MCF 10A (cell line): ENCODE results near the gene DEPDC7. TPM values are rescaled to one million over a fixed set of nuclear protein-coding genes. Genes with fewer than 3 reads are reported as not detected.

ENCODE experiments used
- BruUV-seq: library from RNA; stranded (reverse); fragments of 400-500 nt; replicated peaks from 2 replicates; lab custom pipeline; 2021; lab: Mats Ljungman, UMichigan
- CTCF ChIA-PET: fragments of 300-600 bp; sonication (Branson Sonifier 250); formaldehyde crosslinking; extraction: SDS; loops from one replicate; lab custom pipeline; 2021; ENCODE audit warnings: antibody characterized with exemption, inconsistent platforms; lab: Yijun Ruan, JAX
- POLR2A ChIA-PET: fragments of 300-600, 350-650 bp; sonication (Branson Sonifier 250); formaldehyde crosslinking; extraction: SDS; loops from one replicate; lab custom pipeline; 2020; ENCODE audit warnings: antibody characterized with exemption, inconsistent platforms; lab: Yijun Ruan, JAX
- DNase-seq: peaks from one replicate; pipeline ENCODE4 v3.0.0-alpha.2; 2018; ENCODE audit not compliant: unreplicated experiment
- H3K27ac Mint-ChIP-seq: one replicate; pipeline ENCODE4 v1.8.0; 2022; ENCODE audit warnings: mild to moderate bottlenecking, low read depth, mixed read lengths; ENCODE audit not compliant: unreplicated experiment
- H3K27me3 Mint-ChIP-seq: one replicate; pipeline ENCODE4 v1.8.0; 2022; ENCODE audit warnings: mixed read lengths; ENCODE audit not compliant: insufficient read depth, unreplicated experiment
- H3K36me3 Mint-ChIP-seq: one replicate; pipeline ENCODE4 v1.8.0; 2022; ENCODE audit warnings: mild to moderate bottlenecking, moderate library complexity, mixed read lengths; ENCODE audit not compliant: insufficient read depth, unreplicated experiment
- H3K4me1 Mint-ChIP-seq: one replicate; pipeline ENCODE4 v1.8.0; 2022; ENCODE audit warnings: mixed read lengths; ENCODE audit not compliant: insufficient read depth, unreplicated experiment
- H3K4me3 Mint-ChIP-seq: one replicate; pipeline ENCODE4 v1.8.0; 2022; ENCODE audit warnings: mild to moderate bottlenecking, moderate library complexity, mixed read lengths; ENCODE audit not compliant: unreplicated experiment
- H3K9me3 Mint-ChIP-seq: one replicate; pipeline ENCODE4 v1.8.0; 2022; ENCODE audit warnings: mixed read lengths; ENCODE audit not compliant: unreplicated experiment
- intact Hi-C: fragments of 100-400 bp; cut with micrococcal nuclease; formaldehyde crosslinking; loops from 2 replicates; pipeline ENCODE4 v1.14.1; 2022
- total RNA-seq: library from RNA; stranded (reverse); gene quantifications from 2 replicates; pipeline ENCODE4 v1.2.3, GENCODE V29; 2022
- TF ChIP-seq, protein P1 (sequence below): fragments of 200-600 bp; IDR thresholded peaks from one replicate; pipeline ENCODE4 v1.8.0; 2022; ENCODE audit warnings: antibody characterized with exemption, mild to moderate bottlenecking; ENCODE audit not compliant: unreplicated experiment

DEPDC7 gene
- total RNA-seq, 1 experiment from 2014 or later: 3.6 TPM

DNA sequence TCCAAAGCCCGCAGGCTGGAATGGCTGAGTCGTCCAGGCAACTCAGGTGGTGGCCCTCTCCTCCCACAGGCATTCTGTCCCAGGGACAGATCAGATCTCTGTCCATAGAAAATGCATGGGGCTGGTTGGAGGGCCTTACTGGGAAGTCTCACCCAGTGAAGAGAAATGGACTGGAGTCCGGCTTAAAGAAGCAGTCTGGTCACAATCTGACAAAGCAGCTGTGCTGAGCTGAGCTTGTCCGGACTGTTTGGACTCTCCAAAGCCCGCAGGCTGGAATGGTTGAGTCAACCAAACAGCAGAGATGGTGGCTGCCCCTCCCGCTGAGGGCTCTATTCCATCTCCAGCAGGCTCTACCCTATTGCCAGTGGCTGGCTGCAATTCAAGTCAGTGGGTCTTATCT lies 14.4 kb upstream of the DEPDC7 start:
- BruUV-seq: no TSS peak
- TF ChIP-seq, protein P1, sequence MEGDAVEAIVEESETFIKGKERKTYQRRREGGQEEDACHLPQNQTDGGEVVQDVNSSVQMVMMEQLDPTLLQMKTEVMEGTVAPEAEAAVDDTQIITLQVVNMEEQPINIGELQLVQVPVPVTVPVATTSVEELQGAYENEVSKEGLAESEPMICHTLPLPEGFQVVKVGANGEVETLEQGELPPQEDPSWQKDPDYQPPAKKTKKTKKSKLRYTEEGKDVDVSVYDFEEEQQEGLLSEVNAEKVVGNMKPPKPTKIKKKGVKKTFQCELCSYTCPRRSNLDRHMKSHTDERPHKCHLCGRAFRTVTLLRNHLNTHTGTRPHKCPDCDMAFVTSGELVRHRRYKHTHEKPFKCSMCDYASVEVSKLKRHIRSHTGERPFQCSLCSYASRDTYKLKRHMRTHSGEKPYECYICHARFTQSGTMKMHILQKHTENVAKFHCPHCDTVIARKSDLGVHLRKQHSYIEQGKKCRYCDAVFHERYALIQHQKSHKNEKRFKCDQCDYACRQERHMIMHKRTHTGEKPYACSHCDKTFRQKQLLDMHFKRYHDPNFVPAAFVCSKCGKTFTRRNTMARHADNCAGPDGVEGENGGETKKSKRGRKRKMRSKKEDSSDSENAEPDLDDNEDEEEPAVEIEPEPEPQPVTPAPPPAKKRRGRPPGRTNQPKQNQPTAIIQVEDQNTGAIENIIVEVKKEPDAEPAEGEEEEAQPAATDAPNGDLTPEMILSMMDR: no peak
- Mint-ChIP-seq H3K9me3 (peaks cover 19% of the 10 kb centered on the region), H3K36me3 (peaks cover 6% of the 10 kb centered on the region), H3K27me3 (no peaks in the 10 kb centered on the region), H3K4me1 (peaks cover 9% of the 10 kb centered on the region), H3K27ac (no peak overlapping the region), H3K4me3 (no peak overlapping the region)
- intact Hi-C loops: no loop called here
- POLR2A ChIA-PET: interaction anchor here (0.6 to 0.9 kb wide), 3 partner anchors 15 to 106 kb away, joined by 3 to 5 read pairs (median 3); partner anchors contain the start of gene DEPDC7
- CTCF ChIA-PET: interaction anchor here (0.7 to 1.4 kb wide), 4 partner anchors 8 to 1049 kb away, joined by 3 to 5 read pairs (median 4); partner anchors contain the start of gene TCP11L1
- DNase-seq: no peak

DNA sequence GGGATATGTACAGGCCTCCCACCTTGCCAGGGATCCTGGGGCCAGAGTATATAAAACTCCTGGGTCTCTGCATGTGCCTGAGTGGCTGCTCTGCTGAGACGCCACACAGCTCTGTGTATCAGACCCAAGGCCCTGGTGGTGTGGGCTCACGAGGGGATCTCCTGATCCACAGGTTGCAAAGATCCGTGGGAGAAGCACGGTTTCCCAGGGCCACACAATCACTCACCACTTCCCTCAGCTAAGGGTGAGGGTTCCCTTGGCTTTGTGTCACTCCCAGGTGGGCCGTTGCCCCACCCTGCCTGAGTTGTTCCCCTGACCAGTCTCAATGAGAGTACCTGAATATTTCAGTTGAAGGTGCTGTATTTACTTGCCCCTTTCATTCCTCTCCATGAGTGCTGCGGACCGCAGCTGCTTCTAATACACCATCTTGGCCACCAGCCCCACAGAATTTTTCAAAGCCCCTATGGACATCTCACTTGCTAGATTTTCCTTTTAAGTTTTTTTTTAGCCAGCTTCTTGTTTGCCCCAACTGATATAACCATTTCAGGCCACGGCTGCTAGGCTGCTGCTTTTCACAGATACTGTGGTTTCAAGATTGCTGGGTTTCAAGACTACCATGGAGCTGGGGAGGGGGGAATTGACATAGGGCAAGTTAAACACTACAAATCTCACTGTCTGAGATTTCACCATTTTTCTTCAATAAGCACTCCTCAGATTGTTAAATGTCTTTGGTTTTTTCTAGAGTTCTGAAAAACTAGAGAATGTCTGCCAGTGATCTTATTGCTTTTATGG lies 13.7 kb upstream of the DEPDC7 start:
- Mint-ChIP-seq H3K27ac (no peak overlapping the region), H3K27me3 (no peaks in the 10 kb centered on the region), H3K36me3 (peaks cover 6% of the 10 kb centered on the region), H3K4me1 (peaks cover 9% of the 10 kb centered on the region), H3K4me3 (no peak overlapping the region), H3K9me3 (peaks cover 19% of the 10 kb centered on the region)
- TF ChIP-seq, protein P1: no peak
- no peak for DNase-seq
- no TSS peak for BruUV-seq
- POLR2A ChIA-PET: interaction anchor here (0.6 to 0.9 kb wide), 3 partner anchors 8 to 101 kb away, joined by 3 to 5 read pairs (median 3); partner anchors contain the start of gene DEPDC7
- intact Hi-C loops: no loop called here
- CTCF ChIA-PET: interaction anchor here (0.6 to 1.4 kb wide), 4 partner anchors 9 to 63 kb away, joined by 3 to 5 read pairs (median 4); partner anchors contain the start of gene TCP11L1

DNA sequence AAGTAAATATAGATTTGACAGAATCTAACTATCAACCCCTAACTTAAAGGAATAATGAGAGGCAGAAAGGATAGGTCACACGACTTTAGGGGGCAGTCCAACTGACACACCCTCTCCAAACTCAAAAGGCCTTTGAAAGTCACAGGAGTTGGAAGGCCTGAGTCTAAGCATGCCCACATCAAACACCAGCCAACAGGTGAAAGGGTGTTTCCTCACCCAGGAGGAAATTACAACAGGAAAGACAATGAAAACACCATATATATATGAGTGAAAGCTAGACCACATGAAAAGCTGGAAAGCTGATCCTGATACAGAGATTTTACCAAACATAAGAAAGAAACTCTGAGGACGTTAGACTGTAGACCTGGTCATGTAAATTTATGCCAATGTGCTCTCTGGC lies 10.5 kb upstream of the DEPDC7 start:
- Mint-ChIP-seq H3K4me3 (no peak overlapping the region), H3K27me3 (no peaks in the 10 kb centered on the region), H3K27ac (no peak overlapping the region), H3K9me3 (peaks cover 2% of the 10 kb centered on the region), H3K4me1 (peaks cover 2% of the 10 kb centered on the region), H3K36me3 (peaks cover 2% of the 10 kb centered on the region)
- intact Hi-C loops: no loop called here
- CTCF ChIA-PET: interaction anchor here (0.6 to 1.1 kb wide), 3 partner anchors 29 to 100 kb away, joined by 3 to 4 read pairs (median 3); no protein-coding TSS in a partner anchor
- no peak for DNase-seq
- no TSS peak for BruUV-seq
- TF ChIP-seq, protein P1: no peak
- POLR2A ChIA-PET: no interaction called here

DNA sequence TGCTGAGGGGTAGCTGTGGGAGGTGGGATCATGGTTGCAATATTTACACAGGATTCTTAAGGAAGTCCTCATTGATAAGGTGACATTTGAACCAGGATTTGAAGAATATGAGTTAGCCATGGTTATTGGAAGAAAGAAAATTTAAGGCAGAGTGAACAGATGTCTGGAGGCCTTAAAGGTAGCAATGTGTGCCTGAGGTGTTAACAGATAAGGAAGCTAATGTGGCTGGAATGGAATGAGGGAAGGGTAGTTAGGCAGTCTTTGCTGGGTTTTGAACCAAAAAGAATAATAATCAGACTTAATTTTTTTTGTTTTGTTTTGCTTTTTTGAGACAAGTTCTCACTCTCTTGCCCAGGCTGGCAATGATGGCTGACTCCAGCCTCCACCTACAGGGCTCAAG lies 9.7 kb upstream of the DEPDC7 start:
- no peak overlapping the region for H3K4me3 Mint-ChIP-seq
- intact Hi-C loops: no loop called here
- no peaks in the 10 kb centered on the region for H3K4me1 Mint-ChIP-seq
- no peaks in the 10 kb centered on the region for H3K9me3 Mint-ChIP-seq
- H3K27ac Mint-ChIP-seq: no peak overlapping the region
- ChIA-PET CTCF (interaction anchor here (1.1 kb wide), 1 partner anchor 59 kb away, joined by 3 read pairs; no protein-coding TSS in a partner anchor), POLR2A (interaction anchor here (0.8 kb wide), 1 partner anchor 28 kb away, joined by 3 read pairs; no protein-coding TSS in a partner anchor)
- DNase-seq: no peak
- TF ChIP-seq, protein P1: no peak
- H3K27me3 Mint-ChIP-seq: no peaks in the 10 kb centered on the region
- H3K36me3 Mint-ChIP-seq: no peaks in the 10 kb centered on the region
- BruUV-seq: no TSS peak
